ENCODE data around the gene DMRT1. TPM values are rescaled to one million over a fixed set of nuclear protein-coding genes. Genes with fewer than 3 reads are reported as not detected.

Gene DMRT1
- total RNA-seq, 1 experiment from 2014 or later, result not detected

DNA sequence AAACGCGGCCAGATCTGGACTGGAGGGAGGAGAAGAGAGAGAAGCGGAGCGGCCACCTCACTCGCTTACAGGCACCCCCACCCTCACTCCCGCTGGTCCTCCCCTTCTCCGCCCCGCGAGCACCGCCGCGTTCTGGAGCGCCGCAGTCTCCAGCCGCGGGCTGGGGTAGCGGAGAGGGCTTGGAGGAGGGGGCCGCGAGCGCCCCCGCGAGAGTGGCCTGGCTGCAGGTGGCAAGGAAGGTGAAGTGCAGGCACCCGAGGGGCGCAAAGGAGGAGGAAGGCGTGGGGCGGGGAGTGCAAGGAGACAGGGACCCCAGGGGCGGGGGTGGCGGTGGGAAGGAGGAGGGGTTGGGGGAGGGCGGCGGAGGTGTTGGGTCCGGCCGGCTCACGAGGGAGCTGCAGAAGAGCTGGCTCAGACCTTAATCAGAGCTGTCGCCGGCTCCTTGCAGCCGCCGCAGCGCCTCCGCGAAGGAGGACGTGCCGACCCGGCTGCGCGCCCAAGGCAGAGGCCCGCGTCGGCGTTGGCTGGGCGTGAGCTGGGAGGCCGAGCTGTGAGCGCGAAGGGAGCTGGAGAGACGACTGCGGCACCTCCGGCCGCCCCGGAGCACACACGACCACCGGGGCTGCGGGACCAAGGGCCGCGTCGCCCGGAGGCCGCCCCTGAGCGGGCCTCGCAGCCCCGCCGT is 134.9 kb downstream of the DMRT1 start, which contains the start of gene DMRT3:
DMRT3 (plus strand) TSS at position 398 of the 685 bp plus-strand sequence. CDS start 347 bp downstream, outside the sequence.
- Histone ChIP-seq H3K9me3 (ENCODE audit: low read depth, low read length, poor library complexity, severe bottlenecking) (no peaks in the 10 kb centered on the region), H3K4me3 (ENCODE audit: low read depth, low read length, poor library complexity, severe bottlenecking) (no peak within 1 kb of the TSS), H3K36me3 (ENCODE audit: insufficient read depth, low read length, poor library complexity, severe bottlenecking) (no peaks in the 10 kb centered on the region), H3K27me3 (replicated peaks; ENCODE audit: insufficient read depth, low read depth, low read length, poor library complexity) (peaks cover 98% of the 10 kb centered on the region), H3K4me1 (ENCODE audit: insufficient read depth, low read length, poor library complexity, severe bottlenecking) (no peaks in the 10 kb centered on the region), H3K27ac (ENCODE audit: low read depth, low read length, poor library complexity, severe bottlenecking) (no peak within 1 kb of the TSS)
- no peak for DNase-seq (ENCODE audit: low spot score)
- BruUV-seq (replicated peaks), result no TSS peak
- ChIA-PET POLR2A (ENCODE audit: low non-redundant PET) (no interaction called here), CTCF (no interaction called here)
- TF ChIP-seq EZH2 (IDR thresholded peaks at IDR 0.05; ENCODE audit: borderline replicate concordance, low read depth, low read length, poor library complexity, severe bottlenecking), result peak; percentile 19
- TF ChIP-seq, protein P1, sequence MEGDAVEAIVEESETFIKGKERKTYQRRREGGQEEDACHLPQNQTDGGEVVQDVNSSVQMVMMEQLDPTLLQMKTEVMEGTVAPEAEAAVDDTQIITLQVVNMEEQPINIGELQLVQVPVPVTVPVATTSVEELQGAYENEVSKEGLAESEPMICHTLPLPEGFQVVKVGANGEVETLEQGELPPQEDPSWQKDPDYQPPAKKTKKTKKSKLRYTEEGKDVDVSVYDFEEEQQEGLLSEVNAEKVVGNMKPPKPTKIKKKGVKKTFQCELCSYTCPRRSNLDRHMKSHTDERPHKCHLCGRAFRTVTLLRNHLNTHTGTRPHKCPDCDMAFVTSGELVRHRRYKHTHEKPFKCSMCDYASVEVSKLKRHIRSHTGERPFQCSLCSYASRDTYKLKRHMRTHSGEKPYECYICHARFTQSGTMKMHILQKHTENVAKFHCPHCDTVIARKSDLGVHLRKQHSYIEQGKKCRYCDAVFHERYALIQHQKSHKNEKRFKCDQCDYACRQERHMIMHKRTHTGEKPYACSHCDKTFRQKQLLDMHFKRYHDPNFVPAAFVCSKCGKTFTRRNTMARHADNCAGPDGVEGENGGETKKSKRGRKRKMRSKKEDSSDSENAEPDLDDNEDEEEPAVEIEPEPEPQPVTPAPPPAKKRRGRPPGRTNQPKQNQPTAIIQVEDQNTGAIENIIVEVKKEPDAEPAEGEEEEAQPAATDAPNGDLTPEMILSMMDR (conservative IDR thresholded peaks at IDR 0.05; ENCODE audit: low read depth, low read length), result no peak
- intact Hi-C loops (cut with micrococcal nuclease; ENCODE audit: unreplicated experiment), result no loop called here

DNA sequence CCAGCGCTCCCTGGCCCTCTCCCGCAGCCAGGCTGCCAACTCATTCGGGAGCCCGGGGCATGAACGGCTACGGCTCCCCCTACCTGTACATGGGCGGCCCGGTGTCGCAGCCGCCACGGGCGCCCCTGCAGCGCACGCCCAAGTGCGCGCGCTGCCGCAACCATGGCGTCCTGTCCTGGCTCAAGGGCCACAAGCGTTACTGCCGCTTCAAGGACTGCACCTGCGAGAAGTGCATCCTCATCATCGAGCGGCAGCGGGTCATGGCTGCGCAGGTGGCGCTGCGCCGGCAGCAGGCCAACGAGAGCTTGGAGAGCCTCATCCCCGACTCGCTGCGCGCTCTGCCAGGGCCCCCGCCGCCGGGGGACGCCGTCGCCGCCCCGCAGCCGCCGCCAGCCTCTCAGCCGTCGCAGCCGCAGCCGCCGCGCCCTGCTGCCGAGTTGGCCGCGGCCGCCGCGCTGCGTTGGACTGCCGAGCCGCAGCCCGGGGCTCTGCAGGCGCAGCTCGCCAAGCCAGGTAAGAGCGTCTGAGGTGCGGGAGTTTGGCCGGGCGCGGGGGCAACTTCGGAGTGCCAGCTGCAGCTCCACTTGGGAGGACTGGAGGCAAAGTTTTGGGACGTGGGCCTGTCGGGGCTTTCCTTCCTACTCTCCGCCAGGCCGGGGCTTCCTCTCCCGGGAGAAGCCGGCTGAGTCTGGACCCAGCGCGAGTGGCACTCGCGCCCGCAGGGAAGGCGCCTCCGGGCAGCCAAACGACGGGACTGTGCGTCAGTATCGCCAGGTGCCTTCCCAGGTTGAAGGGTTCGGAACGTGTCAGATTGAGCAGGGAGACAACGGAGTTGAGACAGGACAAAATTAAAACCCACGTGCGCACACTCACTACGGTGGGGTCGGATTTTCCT is 135.7 kb downstream of the DMRT1 start:
- no peaks in the 10 kb centered on the region for H3K4me1 ChIP-seq (ENCODE audit: insufficient read depth, low read length, poor library complexity, severe bottlenecking)
- H3K36me3 ChIP-seq (ENCODE audit: insufficient read depth, low read length, poor library complexity, severe bottlenecking), result no peaks in the 10 kb centered on the region
- H3K9me3 ChIP-seq (ENCODE audit: low read depth, low read length, poor library complexity, severe bottlenecking), result no peaks in the 10 kb centered on the region
- ChIA-PET CTCF (no interaction called here), POLR2A (ENCODE audit: low non-redundant PET) (no interaction called here)
- peak; percentile 49 for TF ChIP-seq EZH2 (IDR thresholded peaks at IDR 0.05; ENCODE audit: borderline replicate concordance, low read depth, low read length, poor library complexity, severe bottlenecking)
- TF ChIP-seq, protein P1 (conservative IDR thresholded peaks at IDR 0.05; ENCODE audit: low read depth, low read length), result no peak
- no peak overlapping the region for H3K27ac ChIP-seq (ENCODE audit: low read depth, low read length, poor library complexity, severe bottlenecking)
- intact Hi-C loops (cut with micrococcal nuclease; ENCODE audit: unreplicated experiment), result no loop called here
- peaks cover 98% of the 10 kb centered on the region for H3K27me3 ChIP-seq (replicated peaks; ENCODE audit: insufficient read depth, low read depth, low read length, poor library complexity)
- BruUV-seq (replicated peaks), result no TSS peak
- DNase-seq (ENCODE audit: low spot score), result no peak
- no peak overlapping the region for H3K4me3 ChIP-seq (ENCODE audit: low read depth, low read length, poor library complexity, severe bottlenecking)

DNA sequence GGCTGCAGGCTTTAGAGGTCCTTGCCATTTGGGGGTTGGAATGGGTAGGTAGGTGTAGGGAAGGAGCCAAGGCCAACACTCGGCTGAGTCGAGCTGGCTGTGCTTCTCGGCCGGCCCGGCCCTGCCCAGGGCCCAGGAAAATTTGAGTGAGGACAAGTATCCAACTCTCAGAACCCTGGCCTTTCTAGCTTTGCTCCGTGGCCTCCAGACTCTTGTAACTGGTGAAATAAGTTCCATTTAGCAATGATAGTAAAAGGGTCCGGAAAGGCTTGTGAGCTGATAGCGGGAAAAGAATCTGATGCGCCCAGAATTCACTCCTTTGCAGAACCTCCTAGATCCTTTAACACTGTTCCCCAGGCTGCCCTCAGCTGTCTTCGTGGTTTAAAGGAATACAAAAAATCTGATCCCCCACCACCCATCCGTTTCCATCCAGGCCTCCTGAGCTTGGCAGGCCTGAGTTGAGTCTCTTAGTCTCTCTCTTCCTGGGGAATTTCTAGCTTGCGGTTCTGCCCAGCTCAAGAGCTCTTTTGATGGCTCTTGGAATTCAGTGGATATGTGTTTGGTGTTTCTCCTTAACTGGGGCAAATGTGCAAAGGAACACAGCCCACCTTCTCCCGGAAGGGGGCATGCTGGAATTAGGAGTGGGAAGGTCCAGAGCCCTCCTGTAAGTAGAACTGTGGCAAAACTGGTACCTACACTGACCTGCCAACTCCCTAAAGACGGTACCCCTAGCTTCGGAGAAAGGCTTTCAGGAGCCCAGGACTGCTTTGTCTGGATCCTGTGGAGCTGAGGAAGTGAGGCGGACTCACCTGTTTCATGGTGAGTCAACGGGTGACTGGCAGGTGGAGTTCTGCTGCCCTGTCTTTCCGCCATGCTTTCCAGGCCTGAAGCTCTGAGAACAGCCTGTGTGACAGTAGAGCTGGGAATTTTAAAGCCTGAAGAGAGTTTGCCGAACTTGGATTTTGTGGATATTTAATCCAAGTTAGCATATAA is 136.6 kb downstream of the DMRT1 start:
- Histone ChIP-seq H3K36me3 (ENCODE audit: insufficient read depth, low read length, poor library complexity, severe bottlenecking) (no peaks in the 10 kb centered on the region), H3K4me3 (ENCODE audit: low read depth, low read length, poor library complexity, severe bottlenecking) (no peak overlapping the region), H3K27ac (ENCODE audit: low read depth, low read length, poor library complexity, severe bottlenecking) (no peak overlapping the region), H3K27me3 (replicated peaks; ENCODE audit: insufficient read depth, low read depth, low read length, poor library complexity) (peaks cover 98% of the 10 kb centered on the region), H3K4me1 (ENCODE audit: insufficient read depth, low read length, poor library complexity, severe bottlenecking) (no peaks in the 10 kb centered on the region), H3K9me3 (ENCODE audit: low read depth, low read length, poor library complexity, severe bottlenecking) (no peaks in the 10 kb centered on the region)
- no TSS peak for BruUV-seq (replicated peaks)
- ChIA-PET POLR2A (ENCODE audit: low non-redundant PET) (interaction anchor here (0.6 kb wide), 1 partner anchor 541 kb away, joined by 3 read pairs; no protein-coding TSS in a partner anchor), CTCF (no interaction called here)
- intact Hi-C loops (cut with micrococcal nuclease; ENCODE audit: unreplicated experiment), result no loop called here
- DNase-seq (ENCODE audit: low spot score), result no peak
- TF ChIP-seq, protein P1 (conservative IDR thresholded peaks at IDR 0.05; ENCODE audit: low read depth, low read length), result no peak
- no peak for TF ChIP-seq EZH2 (IDR thresholded peaks at IDR 0.05; ENCODE audit: borderline replicate concordance, low read depth, low read length, poor library complexity, severe bottlenecking)

All from A673 (cell line).